ENCODE measurements around the gene KRTAP1-3. TPM values are rescaled to one million over a fixed set of nuclear protein-coding genes. Genes with fewer than 3 reads are reported as not detected.
"Not testable (repeated sequence)": the region's sequence is repeated elsewhere in the genome, so short reads cannot be mapped to it uniquely, and the experiment has no call there.

Gene KRTAP1-3
- total RNA-seq, 1 donor: not detected

- TF ChIP-seq CTCF (IDR thresholded peaks at IDR 0.05; ENCODE audit: insufficient read depth, low read length): no peak
- no peak for DNase-seq (ENCODE audit: low read depth)
- no peak overlapping the region for H3K4me3 ChIP-seq (ENCODE audit: low read depth, low read length)
These were observed 24.1 kb upstream of the KRTAP1-3 start for GRCh38 chr17:41058741-41059140.

- TF ChIP-seq CTCF (IDR thresholded peaks at IDR 0.05; ENCODE audit: insufficient read depth, low read length): no peak
- DNase-seq (ENCODE audit: low read depth): no peak
- no peak overlapping the region for H3K4me3 ChIP-seq (ENCODE audit: low read depth, low read length)
These were observed 22.9 kb upstream of the KRTAP1-3 start for GRCh38 chr17:41057547-41057946.

GRCh38 chr17:41055130-41055529 lies 20.5 kb upstream of the KRTAP1-3 start, which contains the start of gene KRTAP2-2:
Gene KRTAP2-2 (minus strand): TSS chr17:41055230. CDS start chr17:41055211, 19 bp downstream.
- H3K4me3 ChIP-seq (ENCODE audit: low read depth, low read length): not testable (repeated sequence)

GRCh38 chr17:41054556-41054955 lies 19.9 kb upstream of the KRTAP1-3 start:
- not testable (repeated sequence) for DNase-seq (ENCODE audit: low read depth); H3K4me3 ChIP-seq (ENCODE audit: low read depth, low read length)

More at GRCh38 chr17:41055130-41055529, 20.5 kb upstream of the KRTAP1-3 start, which contains the start of gene KRTAP2-2:
- DNase-seq (ENCODE audit: low read depth): not testable (repeated sequence)

- no peak for TF ChIP-seq CTCF (IDR thresholded peaks at IDR 0.05; ENCODE audit: insufficient read depth, low read length)
- H3K4me3 ChIP-seq (ENCODE audit: low read depth, low read length): no peak overlapping the region
- DNase-seq (ENCODE audit: low read depth): no peak
These were observed 19.4 kb upstream of the KRTAP1-3 start for GRCh38 chr17:41054025-41054424.

- TF ChIP-seq CTCF (IDR thresholded peaks at IDR 0.05; ENCODE audit: insufficient read depth, low read length): no peak
These were observed 17.9 kb upstream of the KRTAP1-3 start for GRCh38 chr17:41052566-41052965.

GRCh38 chr17:41049110-41049509 lies 14.4 kb upstream of the KRTAP1-3 start:
- TF ChIP-seq CTCF (IDR thresholded peaks at IDR 0.05; ENCODE audit: insufficient read depth, low read length): no peak
- no peak for DNase-seq (ENCODE audit: low read depth)
- no peak overlapping the region for H3K4me3 ChIP-seq (ENCODE audit: low read depth, low read length)

More at GRCh38 chr17:41052566-41052965, 17.9 kb upstream of the KRTAP1-3 start:
- no peak for DNase-seq (ENCODE audit: low read depth)
- no peak overlapping the region for H3K4me3 ChIP-seq (ENCODE audit: low read depth, low read length)

GRCh38 chr17:41048441-41048840 lies 13.8 kb upstream of the KRTAP1-3 start:
- TF ChIP-seq CTCF (IDR thresholded peaks at IDR 0.05; ENCODE audit: insufficient read depth, low read length): no peak
- no peak overlapping the region for H3K4me3 ChIP-seq (ENCODE audit: low read depth, low read length)
- DNase-seq (ENCODE audit: low read depth): no peak

- H3K4me3 ChIP-seq (ENCODE audit: low read depth, low read length); DNase-seq (ENCODE audit: low read depth): not testable (repeated sequence)
These were observed 12.2 kb upstream of the KRTAP1-3 start, which contains the start of gene KRTAP2-1 for GRCh38 chr17:41046735-41047465. Gene KRTAP2-1 (minus strand): TSS chr17:41047316. CDS start chr17:41047267, 49 bp downstream.
